Effector CD8-positive, alpha-beta T cell (primary cell): ENCODE results near the gene ADCY4.
"Not testable (repeated sequence)": the region's sequence is repeated elsewhere in the genome, so short reads cannot be mapped to it uniquely, and the experiment has no call there.

Experiments
- DNase-seq: peaks from one replicate; lab custom pipeline; 2025; lab: John Stamatoyannopoulos, UW

ADCY4 gene

GRCh38 chr14:24366721-24367513 is 32.0 kb upstream of the ADCY4 start:
- no peak for DNase-seq

- DNase-seq, result no peak
Measured at GRCh38 chr14:24366413-24366720, 31.5 kb upstream of the ADCY4 start.

- peak; percentile 42 for DNase-seq
Measured at GRCh38 chr14:24365600-24366412, 30.9 kb upstream of the ADCY4 start.

GRCh38 chr14:24364841-24365240 is 30.0 kb upstream of the ADCY4 start:
- no peak for DNase-seq

GRCh38 chr14:24363401-24363800 is 28.5 kb upstream of the ADCY4 start:
- no peak for DNase-seq

- DNase-seq, result no peak
Measured at GRCh38 chr14:24362241-24362960, 27.5 kb upstream of the ADCY4 start.

- no peak for DNase-seq
Measured at GRCh38 chr14:24361326-24361725, 26.5 kb upstream of the ADCY4 start.

- DNase-seq, result no peak
Measured at GRCh38 chr14:24360281-24360680, 25.4 kb upstream of the ADCY4 start.

GRCh38 chr14:24356208-24356607 is 21.3 kb upstream of the ADCY4 start:
- DNase-seq, result no peak

GRCh38 chr14:24355009-24355408 is 20.1 kb upstream of the ADCY4 start:
- no peak for DNase-seq

GRCh38 chr14:24354482-24354825 is 19.6 kb upstream of the ADCY4 start:
- DNase-seq, result not testable (repeated sequence)

GRCh38 chr14:24353559-24354481 is 18.9 kb upstream of the ADCY4 start:
- no peak for DNase-seq

- DNase-seq, result no peak
Measured at GRCh38 chr14:24351517-24351916, 16.6 kb upstream of the ADCY4 start.

GRCh38 chr14:24349742-24350141 is 14.9 kb upstream of the ADCY4 start:
- DNase-seq, result no peak

GRCh38 chr14:24348186-24348585 is 13.3 kb upstream of the ADCY4 start:
- no peak for DNase-seq

GRCh38 chr14:24347134-24347533 is 12.3 kb upstream of the ADCY4 start:
- DNase-seq, result no peak

GRCh38 chr14:24343795-24344660 is 9.2 kb upstream of the ADCY4 start:
- DNase-seq, result no peak

- no peak for DNase-seq
Measured at GRCh38 chr14:24342889-24343288, 8.0 kb upstream of the ADCY4 start.

GRCh38 chr14:24340606-24341005 is 5.7 kb upstream of the ADCY4 start:
- DNase-seq, result no peak

- DNase-seq, result peak; percentile 43
Measured at GRCh38 chr14:24339284-24340151, 4.6 kb upstream of the ADCY4 start, which contains the start of gene RIPK3. Gene RIPK3, minus strand, starts transcription at chr14:24339991. Its CDS starts 165 bp downstream, at chr14:24339826.
